Endometrial microvascular endothelial cells (primary cell): ENCODE measurements around the gene NCOR2. TPM values are rescaled to one million over a fixed set of nuclear protein-coding genes. Genes with fewer than 3 reads are reported as not detected.

Source experiments
- in situ Hi-C: cut with HindIII; loops from 2 replicates; pipeline ENCODE4 v1.10.0; 2017; ENCODE audit warnings: low sequenced_read_pairs, low pct_unique_long_range_greater_than_20kb; ENCODE audit errors: inconsistent ontology term
- total RNA-seq: library from RNA; depleted of rRNA; stranded (reverse); fragments of >200 nt; gene quantifications from one replicate; pipeline ENCODE4 v1.2.3, GENCODE V29; 2015; ENCODE audit errors: inconsistent ontology term

The NCOR2 gene
- 121 TPM for total RNA-seq

DNA sequence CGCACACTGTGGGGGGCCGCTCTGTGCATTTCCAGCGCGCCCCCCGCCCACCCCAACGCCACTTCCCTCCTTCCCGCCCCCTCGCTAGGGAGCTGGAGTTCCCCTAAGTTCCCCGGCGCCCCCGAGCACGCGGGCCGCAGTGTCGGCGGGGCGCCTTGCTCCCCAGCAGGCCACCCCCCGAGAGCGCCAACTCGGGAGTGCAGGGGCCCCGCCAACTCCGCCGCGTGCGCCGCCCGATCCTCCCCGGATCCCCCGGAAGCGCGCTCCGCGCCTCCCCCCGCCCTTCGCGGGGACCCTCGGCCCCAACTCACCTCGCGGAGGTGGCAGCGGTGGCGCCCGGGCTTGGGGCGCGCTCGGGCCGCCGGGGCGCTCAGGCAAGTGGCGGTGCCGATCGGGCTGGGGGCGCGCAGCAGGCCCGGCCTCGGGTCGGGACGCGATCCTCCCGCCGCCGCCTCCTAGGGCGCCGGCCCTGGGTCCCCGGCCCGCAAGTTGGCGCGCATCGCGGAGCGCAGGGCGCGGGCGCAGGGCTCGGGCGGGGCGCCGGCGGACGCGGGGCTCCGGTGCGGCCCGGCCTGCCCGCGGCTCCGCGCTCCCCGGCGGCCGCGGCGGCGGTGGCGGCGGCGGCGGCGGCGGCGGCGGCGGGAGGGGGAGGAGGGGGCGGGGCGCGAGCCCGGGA, at the start of gene NCOR2:
Gene NCOR2, minus strand, starts transcription at position 616 of the 676 bp plus-strand sequence. CDS start 72,361 bp downstream, outside the sequence.
- in situ Hi-C loops = no loop called here

DNA sequence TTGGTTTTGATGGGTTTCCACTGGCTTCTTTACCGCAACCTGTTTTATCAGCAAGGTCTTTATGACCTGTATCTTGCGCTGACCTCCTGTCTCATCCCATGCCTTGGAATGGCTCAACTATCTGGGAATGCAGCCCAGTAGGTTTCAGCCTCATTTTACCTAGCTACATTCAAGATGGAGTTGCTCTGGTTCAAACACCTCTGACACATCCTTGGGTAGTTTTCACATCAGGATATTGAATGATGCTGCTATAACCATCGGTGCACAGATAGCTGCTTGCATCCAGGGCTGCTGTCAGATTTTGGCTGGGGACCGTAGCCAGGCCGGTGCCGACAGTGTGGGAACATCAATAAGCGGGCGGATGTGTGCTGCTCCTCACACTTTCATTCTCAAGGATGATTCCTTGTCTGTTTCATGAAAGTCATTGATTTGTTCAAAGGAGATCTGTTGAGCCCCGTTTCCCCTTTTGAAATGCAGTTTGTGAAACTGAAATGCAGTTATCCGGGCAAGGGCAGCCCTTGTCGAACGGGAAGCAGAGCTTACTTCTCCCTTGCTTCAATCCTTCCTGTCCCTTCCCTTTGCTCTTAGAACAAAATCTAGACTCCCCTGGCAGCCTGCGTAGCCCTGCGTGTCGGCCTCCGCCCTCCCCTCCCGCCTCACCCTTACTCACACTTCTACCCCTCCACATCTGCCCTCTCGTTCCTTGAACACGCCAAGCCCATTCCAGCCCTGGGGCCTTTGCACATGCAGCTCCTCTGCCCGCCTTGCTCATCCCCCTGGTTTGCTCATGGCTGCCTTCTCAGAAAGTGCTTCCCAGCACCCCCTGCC, 49.2 kb upstream of the NCOR2 start:
- in situ Hi-C loops = no loop called here

DNA sequence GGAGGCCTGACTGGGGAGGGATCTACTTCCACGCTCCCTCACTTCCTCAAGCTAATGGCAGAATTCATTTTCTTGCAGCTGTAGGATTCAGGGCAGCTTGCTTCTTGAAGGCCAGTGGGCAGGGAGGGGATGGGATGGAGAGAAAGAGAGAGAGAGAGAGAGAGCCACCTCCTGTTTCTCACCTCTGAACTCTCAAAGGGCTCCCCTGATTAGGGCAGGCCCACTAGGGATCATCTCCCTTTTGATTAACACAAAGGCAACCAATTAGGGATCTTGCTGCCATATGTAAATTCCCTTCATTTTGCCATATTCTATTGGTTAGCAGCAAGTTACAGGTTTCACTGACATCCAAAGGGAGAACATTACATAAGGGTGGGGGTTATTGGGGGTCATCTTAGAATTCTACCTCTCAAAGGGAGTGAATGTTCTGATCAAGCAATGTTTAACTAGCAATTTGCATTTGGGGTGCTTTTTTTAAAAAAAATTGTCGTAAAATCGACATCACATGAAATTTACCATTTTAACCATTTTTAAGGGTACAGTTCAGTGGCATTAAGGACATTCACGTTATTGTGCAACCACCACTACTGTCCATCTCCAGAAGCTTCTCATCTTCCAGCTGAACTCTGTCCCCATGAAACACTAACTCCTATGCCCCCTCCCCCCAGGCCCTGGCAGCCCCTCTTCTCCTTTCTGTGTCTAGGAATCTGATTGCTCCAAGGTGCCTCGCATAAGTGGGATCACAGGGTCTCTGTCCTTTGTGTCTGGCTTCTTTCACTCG, 47.3 kb upstream of the NCOR2 start:
- in situ Hi-C loops = no loop called here

DNA sequence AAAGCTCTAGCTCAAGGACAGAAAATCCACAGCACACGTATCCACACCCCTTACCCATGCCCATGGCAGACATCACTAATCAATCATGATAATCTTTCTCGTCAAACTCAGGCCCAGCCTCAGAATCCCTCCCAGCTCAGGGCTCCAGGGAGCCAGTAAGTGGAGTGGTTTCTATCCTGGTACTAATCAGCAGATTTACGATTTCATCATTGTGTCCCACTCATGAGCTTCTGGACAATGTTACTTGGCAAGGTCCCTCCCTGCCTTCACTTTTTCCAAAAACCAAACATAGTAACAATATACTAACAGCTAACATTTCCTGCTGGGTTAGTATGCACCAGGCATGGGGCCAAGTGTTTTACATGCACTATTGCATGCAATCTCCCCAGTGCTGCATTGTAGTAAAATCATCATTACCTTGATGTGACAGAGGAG, 45.8 kb upstream of the NCOR2 start:
- in situ Hi-C loops = no loop called here

DNA sequence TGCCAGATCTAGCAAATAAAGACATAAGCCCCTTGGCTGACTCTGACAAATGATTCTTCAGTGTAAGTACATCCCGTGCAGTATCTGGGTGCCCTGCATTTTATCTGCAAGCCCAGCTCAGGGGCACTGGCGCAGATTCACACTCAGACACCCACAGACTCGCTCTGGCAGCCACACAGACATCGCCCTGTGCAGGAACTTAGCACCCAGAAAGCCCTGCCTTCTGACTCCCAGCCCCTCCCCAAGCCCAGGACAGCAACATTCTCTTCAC, 44.9 kb upstream of the NCOR2 start:
- in situ Hi-C loops = no loop called here

DNA sequence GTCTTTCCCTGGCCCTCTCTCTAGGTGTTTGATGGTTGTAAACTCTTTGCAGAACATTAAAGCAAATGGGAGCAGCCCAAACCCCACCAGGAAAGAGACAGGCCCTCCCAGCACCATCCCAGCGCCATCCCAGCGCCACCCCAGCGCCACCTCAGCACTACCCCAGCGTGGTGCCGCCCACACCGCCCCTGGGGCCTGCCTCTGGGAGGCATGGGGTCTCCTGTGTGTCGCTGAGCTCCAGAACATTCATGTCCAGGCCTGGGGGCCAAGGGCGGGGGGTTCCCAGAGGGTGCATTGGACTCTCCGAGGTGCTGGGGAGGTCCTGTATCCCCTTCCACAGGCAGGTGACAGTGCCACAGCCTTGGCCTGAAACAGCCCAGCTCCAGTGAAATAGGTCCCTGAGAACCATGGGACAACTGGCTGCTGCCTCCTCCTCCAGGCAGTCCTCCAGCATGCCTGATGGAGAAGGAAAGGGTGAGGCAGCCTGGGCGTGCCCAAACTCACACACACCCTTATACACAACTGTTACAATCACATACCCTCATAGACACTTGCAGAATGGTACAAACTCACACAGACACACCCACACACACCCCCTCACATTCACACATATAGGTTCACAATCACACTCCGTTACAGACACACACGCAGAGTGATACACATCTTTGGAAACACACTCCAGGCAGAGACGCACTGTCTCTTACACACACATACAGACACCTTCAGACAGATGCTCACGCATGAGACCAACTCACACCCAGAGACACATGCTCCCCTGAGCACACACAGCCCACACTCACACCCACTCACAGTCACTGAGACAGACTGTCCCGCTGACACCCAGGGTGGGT, 44.4 kb upstream of the NCOR2 start:
- in situ Hi-C loops = no loop called here

DNA sequence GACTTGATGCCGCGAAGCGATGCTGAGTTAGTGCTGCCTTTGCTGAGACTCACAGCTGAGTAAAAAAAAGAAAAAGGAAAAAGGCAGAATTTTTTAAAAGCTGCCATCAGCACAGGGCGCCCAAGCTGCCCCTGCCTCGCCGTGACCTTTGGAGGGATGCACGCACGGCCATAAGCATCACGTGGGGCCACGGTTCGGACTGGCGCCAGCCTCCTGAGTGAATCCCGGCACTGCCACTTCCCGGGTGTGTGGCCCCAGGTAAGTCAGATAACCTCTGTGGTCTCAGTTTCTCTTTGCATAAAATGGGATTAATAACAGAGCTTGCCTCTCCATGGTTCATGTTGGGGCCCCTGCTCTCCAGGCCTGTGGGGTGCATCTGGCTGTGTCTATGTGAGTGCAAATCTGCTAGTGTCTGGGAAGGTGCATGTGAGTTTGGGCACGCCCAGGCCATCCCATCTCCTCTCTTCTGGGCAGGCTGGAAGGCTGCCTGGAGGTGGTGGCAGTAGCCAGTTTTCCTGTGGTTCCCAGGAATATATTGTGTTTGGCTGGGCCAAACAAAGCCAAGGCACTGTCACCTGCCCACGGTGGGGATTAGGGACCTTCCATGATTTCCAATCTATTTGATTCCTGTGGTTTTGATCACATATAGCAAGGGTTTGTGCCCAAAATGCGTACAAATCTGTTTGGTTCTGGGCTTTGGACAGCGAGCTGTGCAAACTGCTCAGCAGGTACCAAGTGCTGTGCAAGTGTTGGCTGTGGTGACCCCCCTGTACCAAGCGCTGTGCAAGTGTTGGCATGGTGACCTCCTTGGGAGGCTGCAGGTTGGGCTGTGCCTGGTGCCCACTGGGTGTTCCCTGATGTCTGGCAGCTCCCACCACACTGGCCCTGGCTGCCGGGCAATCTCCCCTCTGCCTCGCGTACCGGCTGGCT, 43.5 kb upstream of the NCOR2 start:
- in situ Hi-C loops = no loop called here

DNA sequence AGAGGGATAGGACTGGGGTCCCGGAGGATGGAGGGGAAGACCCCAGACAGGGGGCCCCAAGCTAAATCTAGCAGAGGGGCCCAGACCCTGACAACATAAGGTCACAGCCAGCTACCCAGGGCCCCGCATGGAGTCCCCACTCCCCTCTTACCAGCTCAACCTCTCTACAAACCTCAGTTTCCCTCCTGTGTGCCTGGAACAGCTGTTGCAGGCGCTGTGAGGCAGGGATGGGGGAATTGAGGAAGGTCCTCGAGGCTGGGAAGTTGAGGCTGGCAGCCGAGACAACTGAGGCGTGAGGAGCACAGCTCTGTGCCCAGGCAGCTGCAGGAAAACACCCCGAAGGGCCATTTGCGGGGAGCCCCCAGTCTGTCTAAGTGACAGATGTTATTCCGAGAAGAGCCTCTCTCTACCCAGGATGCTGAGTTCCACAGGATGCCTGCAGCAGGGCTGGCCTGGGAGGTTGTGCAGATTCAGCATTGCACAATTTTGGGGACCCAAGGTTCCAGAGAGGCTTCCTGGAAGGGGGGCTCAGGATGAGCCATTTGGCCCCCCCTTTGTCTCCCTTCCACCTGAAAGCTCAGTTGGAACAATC, 42.7 kb upstream of the NCOR2 start:
- in situ Hi-C loops = no loop called here

DNA sequence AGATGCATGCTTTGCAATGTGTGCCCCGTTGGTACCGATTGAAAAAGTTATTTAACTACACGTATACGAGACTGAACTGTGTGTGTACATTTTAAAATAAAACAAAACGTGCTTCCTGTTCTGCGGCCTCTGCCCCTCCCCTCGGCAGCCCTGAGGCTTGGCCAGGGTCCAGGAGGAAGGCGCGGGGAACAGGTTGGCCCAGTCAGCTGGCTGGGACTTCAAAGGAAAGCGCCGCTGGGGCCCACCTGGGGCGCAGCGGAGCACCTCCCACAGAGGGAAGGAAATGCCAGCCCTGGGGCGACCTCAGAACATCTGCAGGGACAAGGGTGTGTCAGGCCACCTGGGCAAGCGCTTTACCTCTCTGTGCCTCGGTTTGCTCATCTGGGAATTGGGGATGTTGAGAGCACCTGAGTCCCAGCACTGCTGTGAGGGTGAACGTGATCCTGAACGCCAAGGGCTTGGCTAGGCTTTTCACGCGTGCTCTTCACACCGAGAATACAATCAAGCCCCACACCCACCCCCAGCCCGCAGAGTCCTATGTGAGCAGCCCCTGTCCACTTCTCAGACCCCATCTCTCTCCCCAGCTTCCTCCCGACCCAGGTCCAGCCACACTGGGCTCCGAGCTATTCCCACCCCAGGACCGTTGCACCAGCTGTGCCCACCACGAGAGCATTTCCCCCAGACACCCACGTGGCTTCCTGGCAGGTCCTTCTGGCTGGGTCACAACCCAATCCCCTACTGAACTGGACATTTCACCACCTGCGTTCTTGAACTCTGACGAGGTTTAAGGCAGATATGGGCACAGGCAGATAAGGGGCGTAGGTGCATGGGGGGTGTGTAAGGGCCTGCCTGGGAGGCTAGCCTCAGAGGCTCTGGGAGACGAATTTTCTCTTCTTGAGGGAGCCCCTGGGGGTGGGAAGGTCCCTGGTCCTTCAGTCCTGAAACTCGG, 41.9 kb upstream of the NCOR2 start:
- in situ Hi-C loops = no loop called here

DNA sequence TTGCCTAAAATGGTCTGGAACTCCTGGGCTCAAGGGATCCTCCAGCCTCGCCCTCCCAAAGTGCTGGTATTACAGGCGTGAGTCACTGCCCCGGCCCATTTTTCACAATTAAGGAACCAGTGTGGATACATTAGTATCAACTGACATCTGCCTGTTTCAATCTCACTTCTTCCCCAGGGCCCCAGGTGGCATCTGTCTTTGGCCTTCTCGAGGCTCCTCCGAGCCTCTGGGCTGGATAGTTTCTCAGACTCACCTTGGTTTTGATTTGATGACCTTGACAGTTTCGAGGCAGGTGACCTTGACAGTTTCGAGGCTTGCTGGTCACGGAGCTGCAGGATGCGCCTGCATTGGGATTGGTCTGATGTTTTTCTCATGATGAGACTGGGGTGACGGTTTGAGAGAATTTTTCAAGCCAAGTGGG, 41.0 kb upstream of the NCOR2 start:
- in situ Hi-C loops = no loop called here

DNA sequence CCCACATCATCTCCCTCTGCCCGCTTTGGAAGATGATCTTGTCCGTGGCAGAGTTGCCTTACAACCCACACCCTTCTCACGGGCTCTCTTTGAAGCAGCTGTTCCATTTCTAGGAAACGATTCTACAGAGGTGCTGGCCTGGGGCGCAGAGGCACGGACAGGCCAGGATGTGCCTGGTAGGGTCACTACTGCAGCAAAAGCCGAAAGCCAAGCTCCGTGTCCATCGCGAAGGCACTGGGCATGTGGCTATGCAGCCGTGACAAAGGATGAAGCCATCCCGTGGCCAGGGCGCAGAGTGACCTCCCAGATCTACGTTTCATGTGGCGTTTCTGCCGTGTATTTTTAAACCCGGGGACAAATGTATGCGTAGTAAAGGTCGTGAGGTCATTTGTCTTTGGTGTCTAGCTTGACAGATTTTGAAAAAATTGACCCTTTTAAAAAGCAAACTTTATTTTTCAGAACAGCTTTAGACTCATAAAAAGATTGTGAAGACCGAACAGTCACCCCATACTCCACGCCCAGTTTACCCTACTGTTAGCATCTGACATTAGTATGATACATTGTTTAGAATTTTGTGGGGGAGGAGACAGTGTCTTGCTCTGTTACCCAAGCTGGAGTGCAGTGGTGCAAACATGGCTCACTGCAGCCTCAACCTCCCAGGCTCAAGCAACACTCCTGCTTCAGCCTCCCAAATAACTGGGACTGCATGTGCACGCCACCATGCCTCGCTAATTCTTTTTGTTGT, 40.4 kb upstream of the NCOR2 start:
- in situ Hi-C loops = no loop called here

DNA sequence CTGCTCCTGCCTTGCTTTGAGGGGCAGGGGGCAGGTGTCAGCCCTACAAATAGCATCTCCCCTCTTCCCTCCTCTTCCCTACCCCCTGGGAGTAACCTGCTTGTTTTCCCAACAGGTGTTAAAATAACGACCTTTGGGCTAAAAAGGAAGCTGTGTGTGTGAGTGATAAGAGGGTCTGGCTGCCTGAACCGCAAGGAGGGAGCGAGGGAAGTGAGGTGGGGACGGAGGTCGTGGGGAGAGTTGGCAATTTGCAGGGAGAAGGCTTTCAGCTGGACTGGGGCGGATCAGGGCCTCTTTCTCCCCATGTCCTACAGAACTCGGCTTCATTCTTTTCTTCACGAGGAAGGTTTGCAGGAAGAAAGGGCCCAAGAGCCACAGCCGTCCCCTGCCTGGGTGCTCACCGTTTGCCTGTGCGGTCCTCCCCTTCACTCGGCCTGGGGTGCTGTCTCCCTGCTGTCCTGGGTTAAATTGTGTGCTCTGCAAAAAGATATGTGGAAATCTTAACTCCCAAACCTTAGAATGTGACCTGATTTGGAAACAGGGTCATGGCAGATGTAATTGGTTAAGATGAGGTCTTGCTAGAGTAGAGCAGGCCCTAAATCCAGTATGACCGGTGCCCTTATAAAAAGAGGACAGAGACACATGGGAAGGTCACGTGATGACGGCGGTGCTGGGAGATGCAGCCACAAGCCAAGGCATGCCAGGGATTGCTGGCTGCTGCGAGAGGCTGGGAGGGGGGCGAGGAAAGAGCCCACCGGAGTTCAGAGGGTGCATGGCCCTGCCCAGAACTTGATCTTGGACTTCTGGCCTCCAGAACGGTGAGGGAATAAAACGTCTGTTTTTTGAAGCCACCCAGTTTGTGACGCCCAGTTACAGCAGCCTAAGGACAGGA, 38.7 kb upstream of the NCOR2 start:
- in situ Hi-C loops = no loop called here

DNA sequence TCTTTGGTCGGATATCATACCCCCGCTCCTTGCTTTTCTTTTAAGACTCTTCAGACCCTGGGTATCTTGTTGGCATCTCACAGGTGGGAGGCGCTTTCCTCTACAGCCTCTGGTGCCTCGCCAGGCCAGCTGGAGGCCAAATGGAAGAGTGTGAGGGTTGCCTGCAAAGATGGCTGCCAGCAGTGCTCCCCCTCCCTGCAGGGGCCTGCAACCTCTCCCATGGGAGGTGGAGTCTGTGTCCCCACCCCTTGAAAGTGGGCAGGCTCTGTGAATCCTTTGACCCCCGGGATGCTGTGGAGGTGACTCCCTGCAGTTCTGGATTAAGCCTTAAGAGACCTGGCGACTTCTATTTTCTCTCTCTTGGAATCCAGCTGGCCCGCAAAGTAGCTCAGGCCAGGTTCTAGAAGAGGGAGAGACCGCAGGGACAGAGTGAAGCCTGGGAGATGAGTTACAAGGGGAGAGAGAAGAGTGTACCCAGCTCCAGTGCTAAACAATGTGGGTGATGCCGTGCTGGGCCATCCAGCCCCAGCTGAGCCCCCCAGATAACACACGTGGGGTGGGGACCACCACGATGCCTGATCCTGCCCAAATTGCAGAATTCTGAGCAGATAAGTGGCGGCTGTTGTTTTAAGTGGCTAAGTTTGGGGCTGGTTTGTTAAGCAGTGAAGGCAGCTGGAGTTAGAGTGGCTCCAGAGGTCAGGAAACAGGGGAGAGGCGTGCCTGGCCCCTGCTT, 37.9 kb upstream of the NCOR2 start:
- in situ Hi-C loops = no loop called here

DNA sequence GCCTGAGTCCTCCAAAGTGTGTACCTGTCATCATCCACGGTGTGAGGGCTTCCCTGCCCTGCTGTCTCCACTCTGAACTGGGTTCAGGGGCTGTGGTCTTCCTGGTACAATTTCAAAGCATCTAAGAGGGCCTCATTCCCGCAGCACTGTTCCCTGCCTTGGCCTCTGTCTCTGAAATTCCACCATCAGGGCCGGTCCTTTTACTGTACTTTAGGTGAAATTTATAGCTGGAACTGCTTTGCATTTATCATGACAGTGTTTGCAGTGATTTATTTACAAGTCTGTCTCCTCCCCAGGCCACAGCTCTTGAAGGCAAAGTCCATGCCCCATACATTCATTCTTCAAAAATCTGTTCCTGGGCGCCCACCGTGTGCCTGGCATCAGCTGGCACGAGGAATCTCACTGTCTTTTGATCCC, 36.9 kb upstream of the NCOR2 start:
- in situ Hi-C loops = no loop called here
